UCSD-AML1 (cell line): ENCODE data around the gene KIF2A.
A peak's percentile ranks its signal among the peaks of the same experiment; 100 is the strongest.

Source experiments
- DNase-seq: peaks from one replicate; lab custom pipeline; 2025; ENCODE audit not compliant: unreplicated experiment; lab: John Stamatoyannopoulos, UW

KIF2A gene

DNA sequence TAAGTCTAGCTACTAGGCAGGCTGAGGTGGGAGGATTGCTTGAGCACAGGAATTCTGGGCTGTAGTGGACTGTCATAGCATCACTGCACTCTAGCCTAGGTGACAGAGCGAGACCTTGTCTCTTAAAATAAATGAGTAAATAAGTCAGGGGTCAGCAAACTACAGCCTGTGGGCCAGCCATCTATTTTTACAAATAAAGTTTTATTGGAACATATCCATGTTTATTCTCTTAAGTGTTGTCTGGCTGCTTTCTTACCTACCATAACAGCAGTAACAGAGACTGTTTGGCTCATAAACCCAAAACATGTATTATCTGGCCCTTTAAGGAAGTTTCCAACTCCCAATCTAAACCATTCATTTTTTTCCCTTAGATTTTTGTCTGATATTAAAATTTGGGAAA is 68.1 kb downstream of the KIF2A start:
- DNase-seq = no peak

DNA sequence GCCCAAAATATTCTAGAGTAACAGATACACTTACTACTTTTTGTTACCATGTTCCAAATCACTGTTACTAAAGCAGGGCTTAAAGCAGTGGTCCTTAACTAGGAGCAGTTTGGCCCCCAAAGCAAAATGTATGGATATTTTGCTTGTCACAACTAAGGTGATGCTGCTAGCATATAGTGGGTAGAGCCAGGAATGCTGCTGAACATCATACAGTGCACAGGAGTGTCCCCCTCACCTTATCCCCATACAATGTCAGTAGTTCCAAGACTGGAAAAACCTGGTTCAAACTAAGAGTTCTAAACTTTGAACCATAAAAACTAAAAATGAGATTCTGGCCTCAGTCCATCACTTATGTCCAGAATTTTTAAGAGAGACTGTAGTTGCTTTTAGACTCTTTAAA is 69.6 kb downstream of the KIF2A start:
- DNase-seq = no peak

GRCh38 chr5:62376064-62376463 is 70.1 kb downstream of the KIF2A start:
- DNase-seq = no peak

DNA sequence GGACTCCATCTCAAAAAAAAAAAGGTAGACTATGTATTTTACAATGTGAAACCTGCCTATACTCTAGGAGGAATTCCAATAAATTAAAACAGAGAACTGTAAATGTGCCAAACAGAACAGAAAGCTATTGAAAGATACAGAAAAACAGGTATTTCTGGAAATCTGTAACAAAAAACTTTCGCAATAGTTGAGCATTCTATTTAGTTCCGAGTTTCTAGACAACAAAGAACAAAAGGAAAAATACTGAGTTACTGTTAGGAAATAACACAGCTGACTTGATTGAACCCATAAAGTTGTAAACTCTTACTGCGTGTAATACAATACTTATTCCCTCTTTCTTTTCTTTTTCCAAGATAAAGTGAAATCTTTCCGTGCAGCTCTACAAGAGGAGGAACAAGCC is 79.1 kb downstream of the KIF2A start:
- DNase-seq = no peak

DNA sequence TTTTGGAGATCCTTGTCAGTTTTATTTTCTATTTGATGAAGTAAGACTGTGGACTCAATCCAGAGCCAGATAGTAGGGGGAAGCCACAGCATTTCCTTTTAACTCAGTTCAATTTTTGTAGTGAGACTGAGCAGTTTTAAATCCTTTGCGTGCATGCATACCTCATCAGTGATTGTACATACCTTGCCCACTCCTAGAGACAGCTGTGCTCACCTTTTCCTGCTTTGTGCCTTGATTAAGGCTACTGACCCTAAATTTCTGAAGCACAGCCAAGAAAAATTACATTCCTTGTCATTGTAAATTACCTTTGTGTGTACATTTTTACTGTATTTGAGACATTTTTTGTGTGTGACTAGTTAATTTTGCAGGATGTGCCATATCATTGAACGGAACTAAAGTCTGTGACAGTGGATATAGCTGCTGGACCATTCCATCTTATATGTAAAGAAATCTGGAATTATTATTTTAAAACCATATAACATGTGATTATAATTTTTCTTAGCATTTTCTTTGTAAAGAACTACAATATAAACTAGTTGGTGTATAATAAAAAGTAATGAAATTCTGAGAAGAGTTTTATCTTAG is 79.9 kb downstream of the KIF2A start:
- DNase-seq = no peak

DNA sequence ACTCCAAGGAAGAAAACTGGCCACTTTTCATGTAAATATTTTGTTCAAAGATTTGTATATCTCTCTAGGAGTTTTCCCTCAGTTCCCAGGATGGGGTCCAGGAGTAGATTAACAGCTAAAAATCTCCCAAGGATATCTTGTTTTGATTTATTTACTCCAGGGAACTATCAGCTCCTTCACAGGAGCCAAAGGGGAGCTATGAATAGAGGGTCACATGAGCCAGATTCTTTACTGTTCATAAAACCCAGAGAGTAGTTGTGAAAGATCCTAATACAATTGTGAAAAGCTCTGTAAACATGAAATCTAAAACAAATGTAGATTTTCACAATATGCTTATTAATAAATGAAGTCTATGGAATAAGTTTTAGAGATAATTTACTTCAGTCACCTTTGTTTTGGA is 80.8 kb downstream of the KIF2A start:
- no peak for DNase-seq

DNA sequence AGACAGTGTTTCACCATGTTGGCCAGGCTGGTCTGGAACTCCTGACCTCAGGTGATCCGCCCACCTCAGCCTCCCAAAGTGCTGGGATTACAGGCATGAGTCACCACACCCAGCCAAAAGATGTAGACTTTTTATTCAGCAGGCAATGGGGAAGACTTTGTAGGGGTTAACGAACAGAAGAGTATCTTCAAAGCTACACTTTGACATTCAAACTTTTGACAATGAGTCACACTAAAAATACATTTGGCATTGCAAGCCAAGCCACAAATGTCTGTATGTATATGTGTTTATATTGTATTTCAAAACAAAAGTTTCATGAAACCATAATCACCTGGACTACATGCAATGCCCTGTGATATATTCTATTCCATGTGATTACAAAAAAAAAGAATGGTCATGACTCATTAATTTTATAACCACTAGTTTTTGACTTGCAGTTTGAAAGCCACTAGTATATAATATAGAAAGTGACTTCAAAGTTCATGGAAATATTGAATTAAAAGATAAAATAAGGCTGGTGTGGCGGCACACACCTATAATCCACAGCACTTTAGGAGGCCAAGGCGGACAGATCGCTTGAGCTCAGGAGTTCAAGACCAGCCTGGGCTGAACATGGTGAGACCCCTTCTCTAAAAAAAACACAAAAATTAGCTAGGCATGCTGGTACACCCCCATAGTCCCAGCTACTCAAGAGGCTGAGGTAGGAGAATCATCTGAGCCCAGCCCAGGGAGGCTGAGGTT is 89.4 kb downstream of the KIF2A start:
- DNase-seq = no peak

DNA sequence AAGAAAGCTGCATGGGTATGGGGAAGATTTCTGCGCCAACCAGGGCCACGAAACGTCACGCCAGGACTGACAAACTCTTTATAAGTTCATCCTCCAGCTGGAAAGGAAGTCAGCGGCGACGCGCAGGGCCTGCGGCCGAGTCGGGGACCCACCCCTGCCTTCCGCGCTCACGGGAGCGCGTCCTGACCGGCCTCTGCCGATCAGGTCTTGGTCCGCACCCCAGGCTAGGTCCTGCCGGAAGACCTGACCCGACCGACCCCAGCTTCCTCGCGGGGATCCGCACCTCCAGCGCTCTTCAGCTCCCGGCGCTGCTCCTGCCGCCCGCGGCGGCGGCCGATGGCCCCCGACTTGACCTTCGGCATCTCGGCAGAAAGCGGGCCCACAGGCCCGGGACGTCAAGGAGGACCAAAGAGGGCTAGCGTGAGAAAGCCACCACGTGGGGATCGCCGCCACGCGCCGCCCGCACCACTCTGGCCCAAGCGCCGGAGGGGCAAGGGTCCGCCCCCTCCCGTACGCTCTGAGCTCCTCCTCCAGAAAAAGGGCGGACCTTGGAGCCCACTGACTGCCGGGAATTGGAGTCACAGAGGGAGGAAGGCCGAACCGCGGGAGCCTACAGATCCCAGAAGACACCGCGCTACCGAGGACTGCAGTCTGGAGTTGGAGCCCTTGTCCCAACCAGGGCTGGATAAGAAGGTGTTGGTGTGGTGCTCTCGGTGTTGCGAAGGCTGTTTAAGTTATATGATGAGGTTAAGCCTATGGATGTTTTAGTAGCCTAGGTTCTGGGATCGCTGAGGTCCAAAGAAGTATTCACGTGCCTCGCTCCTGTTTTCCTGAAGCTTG is 97.6 kb downstream of the KIF2A start, which contains the start of gene DIMT1:
Gene DIMT1, minus strand, starts transcription at position 495 of the 840 bp plus-strand sequence. Its CDS starts 133 bp downstream, at position 362.
- peak; percentile 95 for DNase-seq

- peak; percentile 99 for DNase-seq
These were observed 106.7 kb downstream of the KIF2A start, which contains the start of gene IPO11 for GRCh38 chr5:62412549-62413329. Gene IPO11, plus strand, starts transcription at chr5:62412763. Its CDS starts 24,517 bp downstream, at chr5:62437280.

- no peak for DNase-seq
These were observed 107.7 kb downstream of the KIF2A start for GRCh38 chr5:62413711-62414110.

DNA sequence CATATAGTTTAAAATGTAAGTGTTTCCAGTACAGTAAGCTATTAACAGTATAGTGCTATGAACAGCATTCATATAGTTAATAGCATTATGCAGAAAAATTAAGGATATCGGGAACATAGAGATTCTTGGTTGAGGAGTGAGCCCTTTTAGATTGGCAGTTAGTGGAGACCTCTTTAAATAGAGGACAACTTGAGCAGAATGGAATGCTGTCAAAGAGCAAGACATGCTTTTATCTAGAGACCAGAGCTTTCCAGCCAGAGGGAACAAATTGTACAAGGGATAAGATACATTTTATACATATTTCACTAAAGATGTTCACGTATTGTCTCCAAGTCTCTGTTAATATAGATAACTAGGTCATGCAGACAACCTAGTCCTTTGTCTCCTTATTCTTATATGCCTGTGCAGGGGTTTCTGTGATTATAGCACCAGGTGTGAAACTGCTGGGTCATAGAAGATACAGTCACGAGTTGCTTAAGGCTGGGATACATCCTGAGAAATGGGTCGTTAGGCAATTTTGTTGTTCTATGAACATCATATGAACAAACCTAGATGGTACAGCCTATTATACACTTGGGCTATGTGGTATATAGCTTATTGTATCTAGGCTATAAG is 112.6 kb downstream of the KIF2A start:
- no peak for DNase-seq

DNA sequence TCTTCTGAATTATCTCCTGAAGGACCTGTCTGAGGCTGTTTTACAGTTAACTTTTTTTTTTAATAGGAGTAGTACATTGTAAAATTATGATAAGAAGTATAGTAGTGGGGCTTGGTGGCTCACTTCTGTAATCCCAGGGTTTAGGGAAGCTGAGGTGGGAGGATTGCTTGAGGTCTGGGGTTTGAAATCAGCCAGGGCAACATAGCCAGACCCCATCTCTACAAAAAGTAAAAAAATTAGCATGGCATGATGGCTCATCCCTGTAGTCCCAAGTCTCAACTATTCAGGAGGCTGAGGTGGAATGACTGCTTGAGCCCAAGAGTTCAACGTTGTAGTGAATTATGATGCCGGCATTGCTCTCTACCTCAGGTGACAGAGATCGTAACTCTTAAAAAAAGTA is 113.6 kb downstream of the KIF2A start:
- DNase-seq = no peak

DNA sequence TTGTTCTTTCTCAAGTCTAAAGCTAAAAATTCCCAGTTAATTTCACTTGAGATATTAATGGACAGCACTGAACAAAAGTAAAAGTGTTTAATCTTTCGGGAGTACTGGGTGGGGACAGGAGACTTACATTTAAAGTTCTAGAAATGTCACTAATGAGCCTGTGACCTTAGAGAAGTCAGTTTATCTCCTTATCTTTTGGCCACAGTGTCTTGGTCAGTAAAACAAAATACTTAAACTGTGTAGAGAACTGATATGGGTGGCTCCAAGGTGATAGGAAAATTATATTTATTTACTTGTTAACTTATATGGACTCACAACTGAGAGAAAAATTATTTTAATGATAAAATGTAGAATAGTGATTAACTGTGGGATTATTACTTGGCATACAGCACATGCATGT is 115.4 kb downstream of the KIF2A start:
- DNase-seq = no peak

DNA sequence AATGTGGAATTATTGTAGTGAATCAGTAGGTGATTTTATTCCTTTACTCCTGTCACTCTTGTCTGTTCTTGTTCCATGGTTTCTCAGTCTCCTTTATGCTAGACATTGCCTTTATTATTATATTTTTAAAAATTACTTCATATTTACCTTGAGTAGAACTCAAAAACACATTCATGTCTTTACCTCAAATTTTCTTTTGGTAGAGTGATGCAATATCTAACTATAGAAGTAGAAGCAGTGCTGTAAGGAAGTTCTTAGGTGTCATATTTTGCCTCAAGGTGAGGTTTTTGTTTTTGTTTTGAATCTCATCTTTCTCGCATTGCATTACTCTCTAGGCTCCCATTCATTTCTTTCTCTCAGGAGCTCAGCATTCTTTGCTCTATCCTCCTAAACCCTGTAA is 118.8 kb downstream of the KIF2A start:
- no peak for DNase-seq

DNA sequence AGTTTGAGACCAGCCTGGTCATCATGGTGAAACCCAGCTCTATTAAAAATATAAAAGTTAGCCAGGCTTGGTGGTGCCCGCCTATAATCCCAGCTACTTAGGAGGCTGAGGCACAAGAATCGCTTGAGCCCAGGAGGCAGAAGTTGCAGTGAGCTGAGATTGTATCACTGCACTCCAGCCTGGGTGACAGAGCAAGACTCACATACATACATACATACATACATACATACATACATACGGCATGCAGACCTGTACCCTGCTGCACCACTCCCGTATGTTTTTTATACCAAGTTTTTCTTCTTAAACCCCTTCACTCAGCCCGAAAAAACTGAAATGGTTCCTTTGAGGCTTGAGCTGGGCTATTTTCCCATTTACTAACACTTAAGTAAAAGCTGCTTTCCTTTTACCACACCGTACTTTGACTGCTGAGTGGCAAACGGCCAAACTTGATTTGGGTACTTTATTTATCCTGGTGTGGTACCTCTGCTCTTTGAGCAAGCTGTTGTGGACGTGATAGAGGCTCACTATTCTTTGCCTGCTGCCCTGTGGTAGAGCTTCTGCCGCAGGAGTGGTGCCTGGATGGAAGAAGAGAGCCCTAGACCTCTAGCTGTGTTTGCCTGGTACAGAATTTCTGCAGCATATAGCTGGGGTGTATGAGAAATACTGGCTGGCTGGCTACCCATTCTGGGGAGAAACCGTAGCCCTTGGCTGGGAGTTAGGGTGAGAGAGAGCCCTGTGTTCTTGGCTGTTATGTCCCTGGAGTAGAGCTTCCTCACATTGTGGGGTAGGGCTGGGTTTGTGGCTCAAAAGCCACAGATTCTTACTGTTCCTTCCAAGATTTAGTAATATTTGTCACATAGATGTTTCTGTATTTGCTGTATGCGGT is 126.0 kb downstream of the KIF2A start:
- DNase-seq = no peak

- no peak for DNase-seq
These were observed 126.6 kb downstream of the KIF2A start for GRCh38 chr5:62432621-62433064.
